SK-N-SH treated with all-trans-retinoic acid at 6 μM for 48 hours (cell line): Measurements from ENCODE around the gene CXCL8.

ENCODE experiments used
- ATAC-seq: fragments of 200-7000 bp; cut with Tn5 transposase; 3 replicates; pipeline ENCODE4 v1.9.1; 2020; ENCODE audit warnings: mild to moderate bottlenecking, moderate library complexity
- BACH2 ChIP-seq: fragments of 250-450 bp; sonication (Bioruptor Pico); IDR thresholded peaks from 2 replicates; pipeline ENCODE4 v1.9.0; 2021; ENCODE audit warnings: mild to moderate bottlenecking, borderline replicate concordance
- GLIS3 ChIP-seq: fragments of 250-450 bp; sonication (Bioruptor Pico); IDR thresholded peaks from 2 replicates; pipeline ENCODE4 v1.5.0; 2020; ENCODE audit warnings: mild to moderate bottlenecking, moderate library complexity
- ISL1 ChIP-seq: fragments of 250-450 bp; sonication (Bioruptor Pico); IDR thresholded peaks from 2 replicates; pipeline ENCODE4 v2.1.2; 2022; ENCODE audit warnings: mild to moderate bottlenecking, moderate library complexity
- OSR1 ChIP-seq: fragments of 250-450 bp; sonication (Bioruptor Pico); IDR thresholded peaks from 2 replicates; pipeline ENCODE4 v1.8.0; 2022; ENCODE audit warnings: moderate library complexity, mild to moderate bottlenecking, inconsistent platforms
- POU6F1 ChIP-seq: fragments of 250-450 bp; sonication (Bioruptor Pico); IDR thresholded peaks from 2 replicates; pipeline ENCODE4 v1.8.0; 2021; ENCODE audit warnings: low read depth, mild to moderate bottlenecking, moderate library complexity, borderline replicate concordance
- SNAI2 ChIP-seq: fragments of 250-450 bp; sonication (Bioruptor Pico); IDR thresholded peaks from 2 replicates; pipeline ENCODE4 v1.5.0; 2020; ENCODE audit warnings: mild to moderate bottlenecking, moderate library complexity
- TCF4 ChIP-seq: fragments of 250-450 bp; sonication (Bioruptor Pico); IDR thresholded peaks from 2 replicates; pipeline ENCODE4 v1.8.0; 2021; ENCODE audit warnings: mild to moderate bottlenecking, moderate library complexity, borderline replicate concordance
- ZFP3 ChIP-seq: fragments of 250-450 bp; sonication (Bioruptor Pico); IDR thresholded peaks from 2 replicates; pipeline ENCODE4 v1.5.0; 2020; ENCODE audit warnings: mild to moderate bottlenecking, moderate library complexity
- ZFP30 ChIP-seq: fragments of 450-650 bp; formaldehyde crosslinking; IDR thresholded peaks from 2 replicates; pipeline ENCODE4 v1.5.0; 2022; ENCODE audit warnings: mild to moderate bottlenecking, moderate library complexity
- ZNF565 ChIP-seq: fragments of 450-650 bp; formaldehyde crosslinking; conservative IDR thresholded peaks from 2 replicates; pipeline ENCODE4 v1.5.0; 2020; ENCODE audit warnings: low read depth, mild to moderate bottlenecking, moderate library complexity
- ZNF70 ChIP-seq: fragments of 450-650 bp; formaldehyde crosslinking; IDR thresholded peaks from 2 replicates; pipeline ENCODE4 v1.5.0; 2020; ENCODE audit warnings: mild to moderate bottlenecking, moderate library complexity
- ZNF8 ChIP-seq: fragments of 450-650 bp; formaldehyde crosslinking; IDR thresholded peaks from 2 replicates; pipeline ENCODE4 v1.5.0; 2020; ENCODE audit warnings: mild to moderate bottlenecking, moderate library complexity
- TF ChIP-seq, protein P1 (sequence below): fragments of 250-450 bp; sonication (Bioruptor Pico); IDR thresholded peaks from 2 replicates; pipeline ENCODE4 v1.8.0; 2020; ENCODE audit warnings: mild to moderate bottlenecking, moderate library complexity, borderline replicate concordance
- TF ChIP-seq, protein P2 (sequence below): fragments of 250-450 bp; sonication (Bioruptor Pico); IDR thresholded peaks from 2 replicates; pipeline ENCODE4 v1.5.1; 2021; ENCODE audit warnings: mild to moderate bottlenecking, moderate library complexity
- TF ChIP-seq, protein P3 (sequence below): fragments of 250-450 bp; sonication (Bioruptor Pico); IDR thresholded peaks from 2 replicates; pipeline ENCODE4 v1.5.1; 2020; ENCODE audit warnings: low read depth, mild to moderate bottlenecking, moderate library complexity
- TF ChIP-seq, protein P4 (sequence below): fragments of 250-450 bp; sonication (Bioruptor Pico); IDR thresholded peaks from 2 replicates; pipeline ENCODE4 v1.5.0; 2020; ENCODE audit warnings: mild to moderate bottlenecking, moderate library complexity

CXCL8 gene

DNA sequence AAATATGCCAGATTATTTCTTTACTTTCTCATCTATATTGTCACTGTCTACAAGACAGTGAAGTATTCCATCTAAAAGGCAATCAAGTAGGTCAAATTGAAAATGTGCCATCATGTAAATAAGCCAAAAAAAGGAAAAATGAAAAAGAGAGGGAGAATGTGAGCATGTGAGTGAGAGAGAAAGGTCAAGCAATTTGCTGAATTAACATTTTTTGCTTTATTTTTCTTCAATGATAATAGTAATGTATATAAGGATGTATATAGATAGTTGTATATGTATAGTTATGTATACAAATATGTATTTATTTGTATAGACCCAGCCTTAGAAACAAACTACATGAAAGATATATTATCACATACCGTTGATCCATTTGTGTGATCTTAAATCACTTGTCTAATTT, 11.5 kb downstream of the CXCL8 start:
- TF ChIP-seq, protein P1, sequence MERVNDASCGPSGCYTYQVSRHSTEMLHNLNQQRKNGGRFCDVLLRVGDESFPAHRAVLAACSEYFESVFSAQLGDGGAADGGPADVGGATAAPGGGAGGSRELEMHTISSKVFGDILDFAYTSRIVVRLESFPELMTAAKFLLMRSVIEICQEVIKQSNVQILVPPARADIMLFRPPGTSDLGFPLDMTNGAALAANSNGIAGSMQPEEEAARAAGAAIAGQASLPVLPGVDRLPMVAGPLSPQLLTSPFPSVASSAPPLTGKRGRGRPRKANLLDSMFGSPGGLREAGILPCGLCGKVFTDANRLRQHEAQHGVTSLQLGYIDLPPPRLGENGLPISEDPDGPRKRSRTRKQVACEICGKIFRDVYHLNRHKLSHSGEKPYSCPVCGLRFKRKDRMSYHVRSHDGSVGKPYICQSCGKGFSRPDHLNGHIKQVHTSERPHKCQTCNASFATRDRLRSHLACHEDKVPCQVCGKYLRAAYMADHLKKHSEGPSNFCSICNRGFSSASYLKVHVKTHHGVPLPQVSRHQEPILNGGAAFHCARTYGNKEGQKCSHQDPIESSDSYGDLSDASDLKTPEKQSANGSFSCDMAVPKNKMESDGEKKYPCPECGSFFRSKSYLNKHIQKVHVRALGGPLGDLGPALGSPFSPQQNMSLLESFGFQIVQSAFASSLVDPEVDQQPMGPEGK, result no peak
- TF ChIP-seq ZFP3 (CRISPR knock-in tag), result no peak
- TF ChIP-seq SNAI2, result no peak
- TF ChIP-seq, protein P2, sequence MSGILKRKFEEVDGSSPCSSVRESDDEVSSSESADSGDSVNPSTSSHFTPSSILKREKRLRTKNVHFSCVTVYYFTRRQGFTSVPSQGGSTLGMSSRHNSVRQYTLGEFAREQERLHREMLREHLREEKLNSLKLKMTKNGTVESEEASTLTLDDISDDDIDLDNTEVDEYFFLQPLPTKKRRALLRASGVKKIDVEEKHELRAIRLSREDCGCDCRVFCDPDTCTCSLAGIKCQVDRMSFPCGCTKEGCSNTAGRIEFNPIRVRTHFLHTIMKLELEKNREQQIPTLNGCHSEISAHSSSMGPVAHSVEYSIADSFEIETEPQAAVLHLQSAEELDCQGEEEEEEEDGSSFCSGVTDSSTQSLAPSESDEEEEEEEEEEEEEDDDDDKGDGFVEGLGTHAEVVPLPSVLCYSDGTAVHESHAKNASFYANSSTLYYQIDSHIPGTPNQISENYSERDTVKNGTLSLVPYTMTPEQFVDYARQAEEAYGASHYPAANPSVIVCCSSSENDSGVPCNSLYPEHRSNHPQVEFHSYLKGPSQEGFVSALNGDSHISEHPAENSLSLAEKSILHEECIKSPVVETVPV (CRISPR knock-in tag), result no peak
- no peak for TF ChIP-seq POU6F1 (CRISPR knock-in tag)
- no peak for ATAC-seq

- ATAC-seq, result no peak
- TF ChIP-seq, protein P3, sequence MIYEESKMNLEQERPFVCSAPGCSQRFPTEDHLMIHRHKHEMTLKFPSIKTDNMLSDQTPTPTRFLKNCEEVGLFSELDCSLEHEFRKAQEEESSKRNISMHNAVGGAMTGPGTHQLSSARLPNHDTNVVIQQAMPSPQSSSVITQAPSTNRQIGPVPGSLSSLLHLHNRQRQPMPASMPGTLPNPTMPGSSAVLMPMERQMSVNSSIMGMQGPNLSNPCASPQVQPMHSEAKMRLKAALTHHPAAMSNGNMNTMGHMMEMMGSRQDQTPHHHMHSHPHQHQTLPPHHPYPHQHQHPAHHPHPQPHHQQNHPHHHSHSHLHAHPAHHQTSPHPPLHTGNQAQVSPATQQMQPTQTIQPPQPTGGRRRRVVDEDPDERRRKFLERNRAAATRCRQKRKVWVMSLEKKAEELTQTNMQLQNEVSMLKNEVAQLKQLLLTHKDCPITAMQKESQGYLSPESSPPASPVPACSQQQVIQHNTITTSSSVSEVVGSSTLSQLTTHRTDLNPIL (CRISPR knock-in tag), result no peak
- no peak for TF ChIP-seq TCF4
- TF ChIP-seq, protein P2 (CRISPR knock-in tag), result no peak
- TF ChIP-seq ZFP3 (CRISPR knock-in tag), result no peak
- TF ChIP-seq OSR1, result no peak
- no peak for TF ChIP-seq ZNF70 (CRISPR knock-in tag)
- TF ChIP-seq, protein P4, sequence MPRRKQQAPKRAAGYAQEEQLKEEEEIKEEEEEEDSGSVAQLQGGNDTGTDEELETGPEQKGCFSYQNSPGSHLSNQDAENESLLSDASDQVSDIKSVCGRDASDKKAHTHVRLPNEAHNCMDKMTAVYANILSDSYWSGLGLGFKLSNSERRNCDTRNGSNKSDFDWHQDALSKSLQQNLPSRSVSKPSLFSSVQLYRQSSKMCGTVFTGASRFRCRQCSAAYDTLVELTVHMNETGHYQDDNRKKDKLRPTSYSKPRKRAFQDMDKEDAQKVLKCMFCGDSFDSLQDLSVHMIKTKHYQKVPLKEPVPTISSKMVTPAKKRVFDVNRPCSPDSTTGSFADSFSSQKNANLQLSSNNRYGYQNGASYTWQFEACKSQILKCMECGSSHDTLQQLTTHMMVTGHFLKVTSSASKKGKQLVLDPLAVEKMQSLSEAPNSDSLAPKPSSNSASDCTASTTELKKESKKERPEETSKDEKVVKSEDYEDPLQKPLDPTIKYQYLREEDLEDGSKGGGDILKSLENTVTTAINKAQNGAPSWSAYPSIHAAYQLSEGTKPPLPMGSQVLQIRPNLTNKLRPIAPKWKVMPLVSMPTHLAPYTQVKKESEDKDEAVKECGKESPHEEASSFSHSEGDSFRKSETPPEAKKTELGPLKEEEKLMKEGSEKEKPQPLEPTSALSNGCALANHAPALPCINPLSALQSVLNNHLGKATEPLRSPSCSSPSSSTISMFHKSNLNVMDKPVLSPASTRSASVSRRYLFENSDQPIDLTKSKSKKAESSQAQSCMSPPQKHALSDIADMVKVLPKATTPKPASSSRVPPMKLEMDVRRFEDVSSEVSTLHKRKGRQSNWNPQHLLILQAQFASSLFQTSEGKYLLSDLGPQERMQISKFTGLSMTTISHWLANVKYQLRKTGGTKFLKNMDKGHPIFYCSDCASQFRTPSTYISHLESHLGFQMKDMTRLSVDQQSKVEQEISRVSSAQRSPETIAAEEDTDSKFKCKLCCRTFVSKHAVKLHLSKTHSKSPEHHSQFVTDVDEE, result no peak
- no peak for TF ChIP-seq ZFP30
- TF ChIP-seq ISL1 (CRISPR knock-in tag), result no peak
- no peak for TF ChIP-seq BACH2
- TF ChIP-seq POU6F1 (CRISPR knock-in tag), result no peak
- TF ChIP-seq ZNF565 (CRISPR knock-in tag), result no peak
These were observed 12.1 kb downstream of the CXCL8 start for GRCh38 chr4:73752424-73752823.

DNA sequence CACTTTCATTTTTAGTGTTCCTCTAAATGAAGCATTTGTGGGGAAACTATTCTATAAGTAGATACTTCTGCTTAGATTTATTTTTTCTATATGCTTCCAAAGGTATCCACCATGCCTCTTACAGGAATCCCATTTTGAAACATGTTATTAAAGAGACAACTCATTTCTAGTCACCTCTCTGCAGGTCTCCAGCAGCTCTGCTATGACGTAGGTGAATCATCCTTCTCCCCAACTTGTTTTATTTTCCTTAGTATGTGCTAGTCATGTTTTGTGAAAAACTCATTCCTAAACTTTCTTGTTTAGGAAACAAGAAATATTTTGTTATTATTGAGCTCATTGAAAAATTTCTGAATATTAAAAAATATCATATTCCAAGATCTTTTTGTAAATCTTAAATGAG, 12.8 kb downstream of the CXCL8 start:
- no peak for TF ChIP-seq ZFP30
- no peak for TF ChIP-seq GLIS3
- TF ChIP-seq ZNF8 (CRISPR knock-in tag), result no peak
- no peak for TF ChIP-seq ISL1 (CRISPR knock-in tag)
- no peak for TF ChIP-seq ZFP3 (CRISPR knock-in tag)
- ATAC-seq, result no peak
